Spleen (tissue), 7 donors: ENCODE data around the gene MID1.

Experiments
- CTCF ChIP-seq, 11 experiments: fragments of 200-600 bp in 7 of 11; fragments of 450-650 bp in 4 of 11; sonication (generic) in 4 of 11; IDR thresholded peaks in 8 of 11; conservative IDR thresholded peaks in 3 of 11; 1 replicate in 7 of 11; 2 replicates in 4 of 11; pipeline versions ENCODE4 v1.4.0 to v1.8.0; 2016 to 2021; ENCODE audit warnings: antibody characterized with exemption in 11 of 11, inconsistent platforms in 4 of 11, mild to moderate bottlenecking in 1 of 11
- POLR2A ChIP-seq, 3 donors: fragments of 450-650 bp; IDR thresholded peaks; one replicate each; pipeline ENCODE4 v1.5.1; 2017; ENCODE audit warnings: antibody characterized with exemption in 3 of 3, mild to moderate bottlenecking in 1 of 3
- POLR2AphosphoS5 ChIP-seq, 3 donors: sonication (generic); formaldehyde crosslinking; IDR thresholded peaks; one replicate each; pipeline ENCODE4 v1.5.1; 2017; ENCODE audit warnings: antibody characterized with exemption in 3 of 3
- donor health status: DM: no; HTN: no; CAD: no; lungs with moderate emphysema.
- donor health status: DM: no; HTN: no; CAD: no.
- donor health status: DM: no; HTN: no; CAD: no.

- TF ChIP-seq POLR2A (IDR thresholded peaks at IDR 0.05): no peak
- TF ChIP-seq CTCF (IDR thresholded peaks at IDR 0.05 in 8 of 11, conservative IDR thresholded peaks at IDR 0.05 in 3 of 11): no peak
- no peak for TF ChIP-seq POLR2AphosphoS5 (IDR thresholded peaks at IDR 0.05)
These were observed 64.0 kb downstream of the MID1 start for GRCh38 chrX:10556405-10556804.
